CD4-positive, alpha-beta T cell treated with Interleukin-6 for 4 hours (primary cell): ENCODE measurements around the gene LRP2.

Source experiments
- DNase-seq: peaks from one replicate; pipeline ENCODE4 v3.0.0-alpha.2; 2020; ENCODE audit warnings: mixed read lengths

Gene LRP2

DNA sequence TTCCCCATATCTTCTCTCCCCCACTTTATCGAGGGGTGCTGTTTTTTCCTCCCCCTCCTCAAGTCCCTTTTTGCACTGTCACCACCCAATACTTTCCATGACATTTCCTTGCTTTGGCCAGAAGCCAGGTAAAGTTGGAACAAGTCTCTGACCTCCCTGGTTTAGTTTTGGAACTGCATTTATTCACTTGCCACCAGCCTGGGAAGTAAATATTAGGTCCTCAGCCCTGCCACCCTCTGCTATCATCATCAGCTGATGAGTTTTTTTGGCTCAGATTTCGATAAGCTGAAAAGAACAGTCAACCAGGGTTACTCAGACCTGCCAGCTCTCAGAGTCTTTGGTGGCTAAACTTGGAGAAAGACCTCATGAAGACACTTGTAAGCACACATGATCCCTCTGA lies 246.0 kb downstream of the LRP2 start:
- no peak for DNase-seq

DNA sequence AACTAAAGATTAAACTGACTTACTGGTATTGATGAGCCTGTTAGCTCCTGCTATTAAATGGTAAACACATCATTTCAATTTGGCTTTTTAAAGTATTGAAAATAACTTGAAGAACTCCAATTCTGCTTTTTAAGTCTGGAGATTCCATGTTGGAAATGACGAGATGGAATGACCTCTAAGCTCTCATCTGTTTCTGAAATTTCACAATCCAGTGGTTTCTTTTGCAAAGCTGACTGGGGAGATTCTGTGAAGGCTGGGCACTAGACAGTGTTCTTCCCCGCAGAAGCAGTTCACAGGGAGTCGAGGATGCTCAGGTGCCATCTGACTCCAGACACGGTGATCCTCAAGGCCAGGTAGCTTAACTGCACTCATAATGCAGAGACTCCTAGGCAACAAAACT lies 248.3 kb downstream of the LRP2 start:
- no peak for DNase-seq

DNA sequence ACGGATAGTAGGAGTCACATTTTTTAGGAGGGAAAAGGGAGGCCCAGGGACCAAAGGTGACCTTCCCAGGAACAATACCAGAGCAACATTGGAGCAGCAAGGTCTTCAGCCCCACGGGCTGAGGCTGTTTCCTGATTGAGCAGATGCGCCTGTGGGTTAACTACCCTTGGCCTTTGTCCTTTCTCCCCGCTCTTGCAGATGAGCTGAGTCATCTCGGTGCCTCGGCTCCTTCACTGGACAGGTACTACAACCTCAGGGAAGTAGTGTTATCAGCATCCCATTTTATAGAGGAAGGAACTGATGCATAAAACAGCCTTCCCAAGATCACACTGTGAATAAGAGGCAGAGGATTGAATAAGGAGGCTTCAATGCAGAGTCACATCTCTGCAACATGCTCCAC lies 249.5 kb downstream of the LRP2 start:
- DNase-seq = no peak

DNA sequence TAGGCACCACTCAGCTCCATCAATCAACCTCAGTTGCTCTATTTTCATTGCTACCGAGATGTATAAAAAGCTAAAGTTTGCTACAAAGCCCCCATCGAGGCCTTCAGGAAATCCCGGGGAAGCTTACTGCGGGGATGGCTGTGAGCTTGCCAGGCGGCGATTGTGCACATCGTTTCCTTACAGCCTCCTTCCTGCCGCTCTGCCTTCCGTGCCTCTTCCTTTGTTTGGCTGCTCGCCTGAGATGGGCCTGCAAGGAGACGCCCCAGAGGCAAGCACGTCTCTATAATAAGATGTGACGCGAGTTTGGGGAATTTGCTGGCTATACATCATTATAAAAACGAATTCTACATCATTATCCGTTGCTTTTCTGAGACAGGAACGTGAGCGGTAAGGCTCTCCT lies 251.4 kb downstream of the LRP2 start:
- no peak for DNase-seq

DNA sequence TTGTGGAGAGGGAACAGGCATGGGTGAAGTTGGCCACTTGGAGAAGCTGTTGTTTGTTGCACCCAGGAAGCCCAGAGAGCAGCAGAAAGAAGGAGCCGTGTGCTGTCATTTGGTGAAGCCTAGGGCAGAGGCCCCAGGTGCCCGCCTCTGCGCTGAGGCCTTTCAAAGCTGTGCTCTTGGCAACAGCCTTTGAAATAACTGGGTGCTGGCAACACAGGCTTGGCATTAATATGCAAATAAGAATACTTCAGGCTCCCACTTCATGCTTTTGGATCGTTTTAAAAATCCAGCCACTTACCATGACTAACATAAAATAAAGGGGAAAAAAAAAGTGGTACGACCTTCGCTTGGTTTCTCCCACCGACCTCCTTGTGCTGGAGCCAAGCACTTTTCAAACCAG lies 251.9 kb downstream of the LRP2 start:
- DNase-seq = no peak

DNA sequence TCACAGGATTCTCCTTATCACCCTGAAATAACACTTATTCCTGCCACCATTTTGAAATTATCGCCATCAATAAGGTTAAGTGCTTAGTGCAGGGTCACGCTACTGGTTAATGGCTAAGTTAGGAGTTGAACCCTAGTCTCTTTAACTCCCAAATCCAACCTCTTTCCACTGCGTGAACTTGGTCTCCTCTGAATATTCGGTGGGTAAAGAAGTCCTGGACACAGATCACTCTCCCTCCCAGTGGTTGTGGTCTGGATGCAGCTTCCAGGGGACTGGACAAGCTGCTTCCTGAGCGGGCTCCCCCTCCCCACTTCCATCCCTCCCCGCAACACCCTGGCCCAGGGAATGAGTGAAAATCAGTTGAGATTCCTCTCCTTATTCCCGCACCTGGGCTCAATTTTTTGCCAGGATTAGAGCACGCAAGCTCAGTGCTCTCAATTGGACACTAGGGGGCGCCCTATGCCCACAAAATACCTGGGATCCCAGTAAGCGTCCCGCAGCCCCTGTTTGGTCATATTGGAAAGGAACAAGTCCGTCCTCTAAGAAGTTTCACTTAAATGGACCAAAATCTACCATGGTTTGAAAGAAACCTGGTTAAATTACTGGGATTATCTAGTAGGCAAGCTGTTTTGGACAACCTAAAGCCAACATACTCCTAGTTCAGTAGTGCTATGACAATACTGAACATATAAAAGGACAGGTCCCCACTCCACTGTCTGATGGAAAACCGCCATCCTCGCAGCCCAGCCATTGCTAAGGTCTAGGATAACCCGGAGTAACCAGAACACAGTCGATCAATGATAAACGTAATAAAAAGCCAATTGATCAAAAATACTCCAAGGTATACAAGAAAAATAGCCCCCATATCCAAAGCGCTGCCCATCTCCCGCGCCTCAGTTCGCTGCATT lies 252.6 kb downstream of the LRP2 start:
- DNase-seq = peak; percentile 82

DNA sequence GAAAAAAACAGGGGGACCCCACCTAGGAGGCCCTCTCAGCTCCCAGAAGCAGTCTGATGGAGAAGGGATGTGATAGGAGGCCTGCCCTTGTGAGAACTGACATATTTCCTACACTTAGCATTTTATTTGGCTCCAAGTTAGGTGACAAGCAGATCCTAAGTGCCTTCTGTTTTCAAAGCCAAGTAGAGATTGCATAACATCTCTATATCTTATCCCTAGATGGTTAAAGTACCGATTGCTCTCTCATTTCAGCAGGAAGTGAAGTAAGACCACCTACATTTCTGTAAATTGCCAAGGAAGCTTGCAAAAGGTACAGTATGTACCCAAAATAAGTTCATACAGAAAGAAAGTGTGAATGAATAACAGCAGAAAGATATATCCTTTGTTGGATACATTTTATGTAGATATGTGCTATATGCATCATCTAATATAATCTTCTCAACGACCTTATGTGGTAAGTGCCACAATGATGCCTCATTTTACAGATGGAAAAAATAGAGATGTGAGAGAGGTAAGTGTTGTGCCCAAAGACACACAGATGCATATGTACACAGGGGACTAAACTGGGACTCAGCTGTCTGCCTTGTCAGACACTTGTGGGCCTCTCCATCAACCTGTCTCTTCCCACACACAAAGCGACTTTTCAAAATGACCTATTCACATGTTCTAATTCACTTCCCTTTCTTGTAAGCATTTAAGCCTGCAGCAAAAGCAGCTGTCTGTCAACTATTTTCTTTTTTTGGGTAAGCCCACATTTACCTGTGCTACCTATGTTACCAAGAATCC lies 254.0 kb downstream of the LRP2 start:
- no peak for DNase-seq

DNA sequence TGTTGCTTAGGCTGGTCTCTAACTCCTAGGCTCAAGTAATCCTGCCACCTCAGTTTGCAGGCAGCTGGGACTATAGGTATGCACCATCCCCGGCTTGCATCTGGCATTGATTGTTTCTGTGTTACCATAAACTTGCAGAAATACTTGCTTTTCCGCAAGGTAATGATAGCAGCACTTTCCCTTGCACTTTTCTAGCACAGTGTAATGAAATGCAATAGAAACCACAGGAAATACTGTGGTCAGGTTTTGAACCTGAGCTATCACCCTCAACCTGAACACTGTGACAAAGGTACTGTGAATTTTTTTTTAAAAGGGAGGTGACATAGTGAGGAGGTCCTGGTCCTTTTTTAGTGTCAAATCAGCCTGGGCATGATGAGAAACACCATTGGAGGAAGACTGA lies 254.7 kb downstream of the LRP2 start:
- peak; percentile 37 for DNase-seq

DNA sequence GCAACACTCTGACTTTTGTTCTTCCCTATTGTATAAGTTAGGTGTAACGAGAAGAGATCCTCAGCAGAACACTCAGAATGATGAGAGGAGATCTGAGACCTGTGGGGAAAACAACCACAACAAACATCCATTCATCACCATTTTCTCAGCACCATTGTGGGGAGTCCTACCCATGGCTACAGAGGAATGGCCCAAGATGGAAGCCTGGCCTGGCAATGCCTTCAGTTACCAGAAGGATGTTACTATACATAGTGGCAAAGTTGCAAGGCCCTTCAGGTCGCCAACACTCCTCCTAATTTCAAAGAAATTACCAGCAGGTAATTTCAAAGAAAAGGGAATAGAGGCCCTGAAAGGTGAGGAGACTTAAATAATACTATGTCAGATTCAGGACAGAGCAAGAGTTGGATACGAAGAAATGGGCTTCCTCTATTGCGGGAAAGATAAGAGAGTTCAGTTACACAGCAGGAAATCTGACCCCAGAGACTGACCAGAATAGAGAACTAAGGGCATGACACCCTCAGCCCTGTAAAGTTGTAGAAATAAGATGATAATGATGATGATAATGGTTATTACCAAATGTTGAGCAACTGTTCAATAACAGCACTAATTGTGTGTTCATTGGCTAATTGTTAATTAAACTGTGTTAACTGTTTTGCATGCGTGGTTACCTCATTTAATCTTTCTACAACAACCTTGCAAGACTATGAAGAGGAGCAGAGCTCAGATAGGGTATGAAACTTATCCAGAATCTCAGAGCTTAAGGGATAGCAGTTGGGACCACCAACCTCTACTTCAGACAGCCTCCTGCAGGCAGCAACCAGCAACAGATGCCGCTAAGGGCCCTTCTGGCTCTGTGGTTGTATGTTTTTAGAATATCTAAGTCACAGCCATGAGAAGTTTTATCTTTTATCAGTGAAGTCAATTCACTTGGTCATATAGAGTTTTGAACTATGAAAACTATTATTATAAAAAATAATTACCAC lies 255.5 kb downstream of the LRP2 start:
- no peak for DNase-seq

DNA sequence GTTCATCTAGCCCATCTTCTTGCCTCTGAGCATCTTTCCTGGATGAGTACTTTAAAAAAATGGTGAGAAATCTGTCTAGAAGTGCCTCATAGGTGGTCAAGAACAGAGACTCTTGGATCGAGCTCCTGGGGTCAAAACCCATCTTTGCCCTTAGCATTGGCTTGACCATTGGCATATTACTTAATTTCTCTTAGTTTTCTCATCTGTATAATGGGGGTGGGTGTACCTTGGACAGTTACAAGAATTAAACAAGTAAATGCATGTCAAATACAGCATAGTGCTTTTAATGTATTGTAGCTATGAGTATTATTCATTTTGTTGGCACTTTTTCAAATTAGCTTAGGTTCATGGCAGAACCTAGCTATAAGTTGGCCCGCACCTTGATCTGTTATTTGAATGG lies 256.2 kb downstream of the LRP2 start:
- no peak for DNase-seq

DNA sequence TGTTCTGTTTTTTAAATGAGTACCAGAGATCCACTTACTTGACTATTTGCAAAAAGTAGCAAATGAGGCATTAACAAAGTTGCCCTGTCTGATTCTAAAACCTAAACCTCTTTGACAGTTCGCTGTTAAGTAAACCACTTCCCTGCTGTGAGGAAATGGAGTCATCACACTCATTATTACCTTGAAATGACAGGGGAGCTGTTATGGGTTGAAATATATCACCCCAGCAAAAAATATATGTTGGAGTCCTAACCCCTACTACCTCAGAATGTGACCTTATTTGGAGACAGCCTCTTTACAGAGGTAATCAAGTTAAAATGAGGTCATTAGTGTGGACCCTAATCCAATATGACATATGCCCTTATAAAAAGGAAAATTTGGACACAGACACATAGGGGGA lies 256.9 kb downstream of the LRP2 start:
- DNase-seq = no peak

DNA sequence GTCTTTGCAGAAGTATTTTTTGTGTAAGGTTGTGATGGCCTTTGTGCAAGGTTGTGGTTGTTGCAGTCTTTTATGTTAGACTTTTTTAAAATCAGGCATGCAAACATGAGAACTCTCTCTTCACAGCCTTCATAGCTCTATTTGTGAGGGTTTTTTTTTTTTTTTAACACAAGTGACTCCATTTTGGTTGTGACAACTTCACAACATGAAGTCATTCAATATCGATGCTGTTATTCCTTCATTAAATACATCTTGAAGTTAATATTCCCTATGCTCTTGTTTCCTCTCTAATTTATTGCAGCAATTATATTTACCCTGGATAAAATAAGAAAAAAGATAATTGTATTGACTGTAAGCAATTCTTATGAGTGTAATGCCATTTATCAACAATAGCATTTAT lies 257.5 kb downstream of the LRP2 start:
- no peak for DNase-seq

DNA sequence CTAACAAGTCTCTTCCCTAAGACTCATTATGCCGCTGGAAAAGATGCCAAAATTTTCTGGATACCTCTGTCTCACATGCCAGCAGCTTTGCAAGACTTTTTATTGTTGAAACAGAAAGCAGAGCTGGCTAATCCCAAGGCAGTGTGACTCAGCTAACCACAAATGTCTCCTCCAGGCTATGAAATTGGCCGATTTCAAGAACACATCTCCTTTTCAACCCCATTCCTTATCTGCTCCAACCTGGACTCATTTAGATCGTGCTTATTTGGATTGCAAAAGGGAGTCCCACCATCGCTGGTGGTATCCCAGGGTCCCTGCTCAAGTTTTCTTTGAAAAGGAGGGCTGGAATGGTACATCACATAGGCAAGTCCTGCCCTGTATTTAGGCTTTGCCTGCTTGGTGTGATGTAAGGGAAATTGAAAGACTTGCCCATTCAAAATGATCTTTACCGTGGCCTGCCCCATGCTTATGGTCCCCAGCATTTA lies 266.7 kb downstream of the LRP2 start:
- DNase-seq = peak; percentile 4

DNA sequence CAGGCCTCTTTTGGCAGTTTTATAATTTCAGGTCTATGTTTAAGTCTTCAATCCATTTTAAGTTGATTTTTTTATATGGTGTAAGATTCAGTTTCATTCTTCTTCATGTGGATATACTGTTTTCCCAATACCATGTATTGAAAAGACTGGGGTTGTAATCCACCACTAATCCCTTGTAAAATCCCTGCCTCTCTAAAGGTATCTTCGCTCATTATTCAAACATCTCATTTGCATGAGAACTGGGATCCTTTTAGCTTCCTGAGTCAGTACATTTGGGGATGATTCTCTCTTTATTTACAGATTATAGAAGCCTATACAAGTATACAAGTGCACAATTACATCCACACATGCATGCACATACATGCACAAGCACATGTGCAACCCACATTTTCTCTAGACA lies 267.7 kb downstream of the LRP2 start:
- DNase-seq = no peak

DNA sequence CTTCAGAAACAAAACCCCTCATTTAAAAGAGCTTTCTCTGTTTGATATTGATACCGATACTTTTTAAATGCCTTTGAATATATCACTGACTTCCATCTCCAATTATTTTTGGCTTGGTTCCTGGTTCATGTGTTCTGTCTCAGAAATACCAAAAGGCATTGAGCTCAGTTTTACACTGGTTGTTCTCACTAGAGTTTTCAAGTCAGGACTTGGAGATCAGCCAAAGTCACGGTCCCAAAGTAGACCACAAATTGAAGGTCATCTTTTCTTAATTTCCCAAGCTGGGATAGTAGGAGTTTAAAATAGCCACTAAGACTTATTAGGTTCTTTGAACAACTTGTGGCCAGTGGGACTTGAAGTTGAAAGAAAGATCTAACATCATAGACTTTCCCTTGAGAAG lies 268.8 kb downstream of the LRP2 start:
- no peak for DNase-seq

DNA sequence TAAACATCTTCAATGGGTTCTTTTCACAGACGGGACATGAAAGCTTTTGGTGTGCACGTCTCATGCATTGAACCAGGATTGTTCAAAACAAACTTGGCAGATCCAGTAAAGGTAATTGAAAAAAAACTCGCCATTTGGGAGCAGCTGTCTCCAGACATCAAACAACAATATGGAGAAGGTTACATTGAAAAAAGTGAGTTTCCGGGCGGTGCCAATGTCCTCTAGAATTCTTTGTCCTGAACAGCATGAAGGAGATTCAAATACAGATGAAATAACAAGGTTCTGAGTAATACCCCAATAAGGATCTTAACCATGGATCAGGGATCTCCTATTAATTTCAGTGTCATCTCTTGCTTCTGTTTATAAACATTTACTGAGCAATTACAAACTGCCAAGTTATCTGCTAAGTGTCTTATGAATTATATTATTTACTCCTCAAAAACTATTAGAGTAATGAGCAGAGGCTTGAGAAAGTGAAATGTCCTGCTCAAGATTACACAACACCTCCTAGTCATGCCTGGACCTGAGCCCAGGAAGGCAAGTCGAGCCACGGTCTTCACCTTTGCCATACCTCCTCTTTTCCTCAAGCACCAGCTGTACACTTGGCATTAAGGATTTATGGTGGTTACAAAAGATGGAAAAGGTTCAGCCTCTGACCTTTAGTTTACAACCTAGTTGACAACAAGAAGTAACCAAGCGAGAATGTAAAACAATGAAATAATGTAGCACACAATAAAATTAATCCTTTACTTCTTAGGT lies 270.4 kb downstream of the LRP2 start:
- DNase-seq = no peak

DNA sequence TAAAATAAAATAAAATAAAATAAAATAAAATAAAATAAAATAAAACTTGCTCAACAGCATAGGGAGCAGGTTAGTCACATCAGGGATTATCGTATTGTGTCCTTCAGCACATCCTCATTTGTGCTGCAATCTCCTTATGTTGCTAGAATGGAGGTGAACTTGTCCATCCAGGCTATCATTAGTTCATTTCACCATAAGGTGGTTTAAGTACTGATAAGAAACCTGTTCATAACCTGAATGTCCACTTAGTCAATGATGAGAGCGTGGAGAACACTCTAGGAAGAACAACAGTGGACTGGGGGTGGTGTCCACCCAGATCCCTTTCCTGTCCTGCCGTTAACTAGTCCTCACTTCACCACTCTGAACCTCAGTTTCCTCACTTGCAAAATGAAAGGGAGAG lies 271.1 kb downstream of the LRP2 start:
- DNase-seq = no peak

DNA sequence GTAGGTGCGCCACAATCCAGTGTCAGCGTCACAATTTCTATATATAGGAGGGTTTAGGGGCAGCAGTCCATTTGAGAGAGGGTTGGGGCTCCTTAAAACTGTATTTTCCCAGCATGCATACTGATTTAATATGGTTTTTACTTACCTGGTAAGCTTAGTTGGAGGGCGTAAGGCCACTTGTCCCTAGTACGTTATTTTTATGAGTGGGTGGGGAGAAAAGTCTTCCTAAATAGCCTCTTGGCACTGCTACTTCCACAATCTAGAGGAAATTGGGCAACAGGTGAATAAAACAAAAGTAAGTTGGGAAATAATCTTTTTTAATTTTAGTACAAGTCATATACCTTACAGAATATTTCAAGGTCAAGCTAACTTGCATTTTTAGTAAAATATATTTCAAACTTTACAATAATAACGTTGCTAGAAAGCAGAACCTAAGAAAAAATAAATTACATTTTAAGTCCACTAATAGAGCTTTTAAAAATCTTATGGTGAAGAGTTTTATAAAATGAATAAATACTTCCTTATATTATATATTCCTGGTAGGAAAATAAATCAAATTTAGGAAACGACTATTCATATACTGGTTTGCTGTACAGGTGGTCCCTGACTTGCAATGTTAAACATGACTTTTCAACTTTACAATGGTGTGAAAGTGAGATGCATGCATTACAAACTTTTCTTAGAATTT lies 272.1 kb downstream of the LRP2 start:
- no peak for DNase-seq

DNA sequence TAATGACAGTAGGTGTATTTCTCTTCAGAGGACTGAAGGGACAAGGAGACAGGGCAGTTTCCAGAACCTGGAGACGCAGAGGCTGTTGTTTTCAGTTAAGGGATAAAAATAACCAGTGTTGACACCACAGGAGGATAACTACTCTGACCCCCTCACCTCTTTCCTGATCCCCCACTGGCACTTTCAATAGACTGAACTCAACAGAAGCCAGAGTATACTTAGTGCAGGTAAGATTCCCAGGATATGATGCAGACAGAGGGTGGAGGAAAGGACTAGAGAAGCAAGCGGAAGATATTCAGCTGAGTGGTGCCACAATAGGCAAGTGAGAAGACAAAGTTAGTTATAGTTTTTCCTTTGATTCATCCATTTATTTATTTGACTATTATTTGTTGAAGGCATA lies 273.2 kb downstream of the LRP2 start:
- no peak for DNase-seq

DNA sequence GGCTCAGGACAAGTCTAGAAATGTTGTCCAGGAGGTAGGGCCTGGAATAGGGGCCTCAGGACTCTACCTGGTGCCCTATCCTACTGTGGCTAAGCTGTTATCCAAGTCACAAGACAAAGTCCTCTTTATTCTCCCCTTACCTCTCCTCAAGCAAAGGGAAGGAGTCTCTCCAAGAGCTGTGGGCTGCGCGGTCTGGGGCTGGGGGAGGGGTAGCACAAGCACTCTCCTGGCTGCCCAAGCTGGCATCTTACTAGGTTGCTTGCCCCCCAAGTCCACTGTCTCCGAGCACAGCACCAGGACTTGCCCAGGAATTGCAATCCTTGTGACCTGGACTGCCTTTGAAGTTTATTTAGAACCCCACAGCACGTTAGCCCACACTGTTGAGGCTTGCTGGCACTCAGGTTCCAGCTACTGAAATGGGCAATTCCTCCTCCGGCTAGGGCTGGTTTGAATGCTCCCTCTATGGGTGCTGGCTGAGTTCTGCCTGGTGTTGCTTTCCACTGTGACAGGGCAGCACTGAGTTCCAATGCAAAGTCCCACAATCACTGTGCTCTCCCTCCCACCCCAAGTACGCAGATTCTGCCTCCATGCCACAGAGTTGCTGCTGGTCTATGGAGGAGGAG lies 274.5 kb downstream of the LRP2 start:
- no peak for DNase-seq

DNA sequence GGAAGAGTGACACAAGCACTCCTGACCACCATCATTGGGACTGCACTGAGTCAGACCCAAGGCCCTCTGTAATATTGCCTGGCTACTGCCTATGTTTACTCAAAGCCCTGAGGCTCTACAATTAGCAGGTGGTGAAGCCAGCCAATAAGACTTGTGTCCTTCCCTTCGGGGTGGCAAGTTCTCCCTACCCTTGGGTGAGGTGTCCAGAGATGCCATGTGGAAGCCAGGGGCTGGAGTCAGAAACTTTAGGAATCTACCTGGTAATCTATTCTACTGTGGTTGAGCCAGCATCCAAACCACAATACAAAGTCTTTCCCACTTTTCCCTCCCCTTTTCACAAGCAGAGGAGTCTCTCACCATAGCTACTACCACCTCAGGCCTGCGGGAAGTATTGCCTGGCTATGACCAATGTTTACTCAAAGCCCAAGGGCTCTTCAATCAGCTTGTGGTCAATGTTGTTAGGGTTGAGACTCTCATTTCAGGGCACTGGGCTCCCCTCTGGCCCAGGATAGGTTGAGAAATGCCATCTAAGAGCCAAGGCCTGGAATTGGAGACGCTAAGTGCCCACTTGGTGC lies 275.4 kb downstream of the LRP2 start:
- DNase-seq = no peak
